HG03442 (cell line): ENCODE data around the gene TAOK1.
A peak's percentile ranks its signal among the peaks of the same experiment; 100 is the strongest.
"Not testable (repeated sequence)": the region's sequence is repeated elsewhere in the genome, so short reads cannot be mapped to it uniquely, and the experiment has no call there.

ENCODE experiments used
- ATAC-seq: cut with Tn5 transposase; IDR thresholded peaks from one replicate; pipeline ENCODE4 v1.9.1; 2021; ENCODE audit warnings: mild to moderate bottlenecking, moderate library complexity; ENCODE audit not compliant: unreplicated experiment

The TAOK1 gene

GRCh38 chr17:29526322-29526721 is 136.2 kb downstream of the TAOK1 start:
- ATAC-seq: no peak

- ATAC-seq: no peak
Observed at GRCh38 chr17:29533976-29534375, 143.8 kb downstream of the TAOK1 start.

- no peak for ATAC-seq
Observed at GRCh38 chr17:29544066-29544465, 153.9 kb downstream of the TAOK1 start.

GRCh38 chr17:29546085-29546484 is 155.9 kb downstream of the TAOK1 start:
- ATAC-seq: no peak

GRCh38 chr17:29546830-29547229 is 156.7 kb downstream of the TAOK1 start:
- ATAC-seq: no peak

- ATAC-seq: no peak
Observed at GRCh38 chr17:29549177-29549923, 159.2 kb downstream of the TAOK1 start.

- no peak for ATAC-seq
Observed at GRCh38 chr17:29555840-29556239, 165.7 kb downstream of the TAOK1 start.

GRCh38 chr17:29557085-29557738 is 167.0 kb downstream of the TAOK1 start:
- ATAC-seq: no peak

GRCh38 chr17:29557739-29558116 is 167.6 kb downstream of the TAOK1 start:
- ATAC-seq: no peak

GRCh38 chr17:29558139-29558538 is 168.0 kb downstream of the TAOK1 start:
- ATAC-seq: not testable (repeated sequence)

- ATAC-seq: no peak
Observed at GRCh38 chr17:29559640-29560039, 169.5 kb downstream of the TAOK1 start.

GRCh38 chr17:29560316-29560715 is 170.2 kb downstream of the TAOK1 start:
- no peak for ATAC-seq

- ATAC-seq: no peak
Observed at GRCh38 chr17:29561554-29562517, 171.7 kb downstream of the TAOK1 start.

- no peak for ATAC-seq
Observed at GRCh38 chr17:29562615-29563014, 172.5 kb downstream of the TAOK1 start.

GRCh38 chr17:29563816-29564215 is 173.7 kb downstream of the TAOK1 start:
- ATAC-seq: no peak

- peak; percentile 9 for ATAC-seq
Observed at GRCh38 chr17:29565643-29566472, 175.7 kb downstream of the TAOK1 start.

- ATAC-seq: peak; percentile 30
Observed at GRCh38 chr17:29566473-29567303, 176.5 kb downstream of the TAOK1 start, which contains the start of gene ABHD15. ABHD15 (minus strand) TSS chr17:29567037; CDS start chr17:29566966, 71 bp downstream.

GRCh38 chr17:29567304-29567553 is 177.1 kb downstream of the TAOK1 start:
- peak; percentile 10 for ATAC-seq

GRCh38 chr17:29567554-29568330 is 177.6 kb downstream of the TAOK1 start:
- peak; percentile 27 for ATAC-seq
